ENCODE data around the gene IGFLR1.

The IGFLR1 gene

GRCh38 chr19:35755550-35756376 is 13.5 kb upstream of the IGFLR1 start:
- no peak for DNase-seq

- DNase-seq, result no peak
Observed at GRCh38 chr19:35755131-35755549, 12.9 kb upstream of the IGFLR1 start.

GRCh38 chr19:35754370-35755130 is 12.3 kb upstream of the IGFLR1 start:
- no peak for DNase-seq

- no peak for DNase-seq
Observed at GRCh38 chr19:35753634-35754369, 11.6 kb upstream of the IGFLR1 start.

GRCh38 chr19:35752746-35753350 is 10.6 kb upstream of the IGFLR1 start:
- no peak for DNase-seq

- DNase-seq, result no peak
Observed at GRCh38 chr19:35751839-35752745, 9.8 kb upstream of the IGFLR1 start.

GRCh38 chr19:35750167-35750566 is 7.9 kb upstream of the IGFLR1 start:
- no peak for DNase-seq

- DNase-seq, result peak; percentile 96
Observed at GRCh38 chr19:35748106-35749020, 6.1 kb upstream of the IGFLR1 start, which contains the start of gene LIN37. Gene LIN37, plus strand, starts transcription at chr19:35748576. Its CDS starts 149 bp downstream, at chr19:35748725.

GRCh38 chr19:35746531-35746930 is 4.3 kb upstream of the IGFLR1 start:
- no peak for DNase-seq

- no peak for DNase-seq
Observed at GRCh38 chr19:35746087-35746462, 3.8 kb upstream of the IGFLR1 start.

- DNase-seq, result peak; percentile 97
Observed at GRCh38 chr19:35745328-35746086, 3.3 kb upstream of the IGFLR1 start, which contains the start of the genes PSENEN and U2AF1L4. Gene PSENEN, plus strand, starts transcription at chr19:35745651. Its CDS starts 280 bp downstream, at chr19:35745931. Gene U2AF1L4, minus strand, starts transcription at chr19:35745418. Its CDS starts 27 bp downstream, at chr19:35745391.

GRCh38 chr19:35744430-35745327 is 2.4 kb upstream of the IGFLR1 start:
- DNase-seq, result peak; percentile 76

GRCh38 chr19:35743640-35744429 is 1.6 kb upstream of the IGFLR1 start:
- no peak for DNase-seq

GRCh38 chr19:35741203-35741515 is 1.1 kb downstream of the IGFLR1 start:
- DNase-seq, result no peak

- DNase-seq, result peak; percentile 93
Observed at GRCh38 chr19:35740423-35741202, 1.6 kb downstream of the IGFLR1 start.

- DNase-seq, result no peak
Observed at GRCh38 chr19:35740108-35740422, 2.2 kb downstream of the IGFLR1 start.

Data from NCI-H2107 (cell line).